Caco-2 (cell line): ENCODE results near the gene LAMTOR4. TPM values are rescaled to one million over a fixed set of nuclear protein-coding genes. Genes with fewer than 3 reads are reported as not detected.

Experiments used
- BruUV-seq: library from RNA; stranded (reverse); fragments of 400-500 nt; replicated peaks from 2 replicates; lab custom pipeline; 2021; lab: Mats Ljungman, UMichigan
- CTCF ChIA-PET: fragments of 300-600 bp; sonication (Branson Sonifier 250); formaldehyde crosslinking; loops from one replicate; lab custom pipeline; 2022; ENCODE audit warnings: antibody characterized with exemption; lab: Charles Lee
- POLR2A ChIA-PET: fragments of 300-600 bp; sonication (Branson Sonifier 250); formaldehyde crosslinking; loops from one replicate; lab custom pipeline; 2022; ENCODE audit warnings: antibody characterized with exemption; lab: Charles Lee
- DNase-seq, 2 experiments: peaks; one replicate each; pipeline versions ENCODE4 v3.0.0 to v3.0.0-alpha.2; 2020 to 2022
- H3K27me3 ChIP-seq: replicated peaks from 2 replicates; pipeline ENCODE4 v1.6.0; 2011; ENCODE audit warnings: low read length; ENCODE audit not compliant: control insufficient read depth, insufficient read depth
- H3K36me3 ChIP-seq: 2 replicates; pipeline ENCODE4 v1.5.1; 2011; ENCODE audit warnings: low read length; ENCODE audit not compliant: control insufficient read depth, insufficient read depth
- H3K4me1 ChIP-seq: fragments of 250-450 bp; sonication (Bioruptor Pico); 2 replicates; pipeline ENCODE4 v1.5.1; 2020; ENCODE audit warnings: mild to moderate bottlenecking
- H3K4me3 ChIP-seq: 2 replicates; pipeline ENCODE4 v1.5.1; 2011; ENCODE audit warnings: low read depth, mild to moderate bottlenecking, control low read depth, low read length
- H3K9me3 ChIP-seq: fragments of 250-450 bp; sonication (Bioruptor Pico); 2 replicates; pipeline ENCODE4 v1.5.1; 2020; ENCODE audit warnings: mild to moderate bottlenecking, moderate library complexity
- H3K27ac Mint-ChIP-seq: one replicate; pipeline ENCODE4 v1.8.0; 2022; ENCODE audit warnings: mixed read lengths; ENCODE audit not compliant: unreplicated experiment
- H3K27me3 Mint-ChIP-seq: one replicate; pipeline ENCODE4 v1.8.0; 2022; ENCODE audit warnings: mixed read lengths; ENCODE audit not compliant: insufficient read depth, unreplicated experiment
- H3K36me3 Mint-ChIP-seq: one replicate; pipeline ENCODE4 v1.8.0; 2022; ENCODE audit warnings: mild to moderate bottlenecking, mixed read lengths; ENCODE audit not compliant: insufficient read depth, unreplicated experiment
- H3K4me1 Mint-ChIP-seq: one replicate; pipeline ENCODE4 v1.8.0; 2022; ENCODE audit warnings: low read depth, mixed read lengths; ENCODE audit not compliant: unreplicated experiment
- H3K4me3 Mint-ChIP-seq: one replicate; pipeline ENCODE4 v1.8.0; 2022; ENCODE audit warnings: mild to moderate bottlenecking, moderate library complexity, mixed read lengths; ENCODE audit not compliant: unreplicated experiment
- H3K9me3 Mint-ChIP-seq: one replicate; pipeline ENCODE4 v1.8.0; 2022; ENCODE audit warnings: mixed read lengths; ENCODE audit not compliant: unreplicated experiment
- intact Hi-C: fragments of 100-400 bp; cut with micrococcal nuclease; formaldehyde crosslinking; loops from one replicate; pipeline ENCODE4 v1.10.0; 2022; ENCODE audit not compliant: unreplicated experiment
- total RNA-seq: library from RNA; stranded (reverse); gene quantifications from 2 replicates; pipeline ENCODE4 v1.2.3, GENCODE V29; 2022
- TF ChIP-seq, protein P1 (sequence below), 2 experiments: fragments of 200-600 bp in 1 of 2; IDR thresholded peaks; 1 replicate in 1 of 2; 2 replicates in 1 of 2; pipeline versions ENCODE4 v1.5.1 to v1.8.0; 2011 to 2022; ENCODE audit warnings: antibody characterized with exemption in 1 of 2, control low read depth in 1 of 2, inconsistent platforms in 1 of 2, low read depth in 1 of 2, low read length in 1 of 2, mild to moderate bottlenecking in 1 of 2, moderate library complexity in 1 of 2; ENCODE audit not compliant: insufficient read depth in 1 of 2, severe bottlenecking in 1 of 2, unreplicated experiment in 1 of 2

The LAMTOR4 gene
- total RNA-seq, 1 experiment from 2014 or later = 107 TPM

DNA sequence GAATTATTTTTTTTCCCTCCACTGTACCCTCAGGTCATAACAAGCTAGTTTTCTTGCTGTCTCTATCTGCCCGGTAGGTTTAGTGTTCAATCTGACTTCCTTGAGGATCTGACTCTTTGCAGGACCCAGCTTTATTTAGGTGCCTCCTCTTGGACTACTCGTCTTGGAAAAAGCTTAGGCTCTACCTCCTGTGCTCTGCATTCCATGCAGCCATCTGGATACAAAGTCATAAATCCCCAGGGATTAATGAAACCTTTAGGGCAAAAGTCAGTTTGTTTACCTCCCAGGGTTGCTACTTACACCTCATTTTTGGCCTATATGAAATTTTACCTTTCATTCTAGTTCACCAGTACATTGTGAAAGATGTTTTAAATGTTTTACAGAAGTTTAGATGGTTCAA lies 37.0 kb downstream of the LAMTOR4 start:
- POLR2A ChIA-PET = no interaction called here
- CTCF ChIA-PET = interaction anchor here (0.7 to 0.9 kb wide), 2 partner anchors 17 to 51 kb away, joined by 3 to 4 read pairs; no protein-coding TSS in a partner anchor
- H3K4me3 Mint-ChIP-seq = no peak overlapping the region
- intact Hi-C loops = no loop called here
- Histone ChIP-seq H3K27me3 (no peaks in the 10 kb centered on the region), H3K4me3 (no peak overlapping the region), H3K4me1 (no peaks in the 10 kb centered on the region), H3K9me3 (no peaks in the 10 kb centered on the region), H3K36me3 (no peaks in the 10 kb centered on the region)
- no TSS peak for BruUV-seq
- no peaks in the 10 kb centered on the region for H3K9me3 Mint-ChIP-seq
- TF ChIP-seq, protein P1, sequence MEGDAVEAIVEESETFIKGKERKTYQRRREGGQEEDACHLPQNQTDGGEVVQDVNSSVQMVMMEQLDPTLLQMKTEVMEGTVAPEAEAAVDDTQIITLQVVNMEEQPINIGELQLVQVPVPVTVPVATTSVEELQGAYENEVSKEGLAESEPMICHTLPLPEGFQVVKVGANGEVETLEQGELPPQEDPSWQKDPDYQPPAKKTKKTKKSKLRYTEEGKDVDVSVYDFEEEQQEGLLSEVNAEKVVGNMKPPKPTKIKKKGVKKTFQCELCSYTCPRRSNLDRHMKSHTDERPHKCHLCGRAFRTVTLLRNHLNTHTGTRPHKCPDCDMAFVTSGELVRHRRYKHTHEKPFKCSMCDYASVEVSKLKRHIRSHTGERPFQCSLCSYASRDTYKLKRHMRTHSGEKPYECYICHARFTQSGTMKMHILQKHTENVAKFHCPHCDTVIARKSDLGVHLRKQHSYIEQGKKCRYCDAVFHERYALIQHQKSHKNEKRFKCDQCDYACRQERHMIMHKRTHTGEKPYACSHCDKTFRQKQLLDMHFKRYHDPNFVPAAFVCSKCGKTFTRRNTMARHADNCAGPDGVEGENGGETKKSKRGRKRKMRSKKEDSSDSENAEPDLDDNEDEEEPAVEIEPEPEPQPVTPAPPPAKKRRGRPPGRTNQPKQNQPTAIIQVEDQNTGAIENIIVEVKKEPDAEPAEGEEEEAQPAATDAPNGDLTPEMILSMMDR (IDR thresholded peaks at IDR 0.05; ENCODE audit: insufficient read depth in 1 of 2, low read depth in 1 of 2, low read length in 1 of 2, severe bottlenecking in 1 of 2, unreplicated experiment in 1 of 2) = no peak
- H3K4me1 Mint-ChIP-seq = peaks cover 21% of the 10 kb centered on the region
- DNase-seq = no peak
- no peaks in the 10 kb centered on the region for H3K27me3 Mint-ChIP-seq
- H3K36me3 Mint-ChIP-seq = peaks cover 4% of the 10 kb centered on the region
- H3K27ac Mint-ChIP-seq = no peak overlapping the region

GRCh38 chr7:100189061-100189460 lies 40.3 kb downstream of the LAMTOR4 start:
- intact Hi-C loops = no loop called here
- H3K4me1 Mint-ChIP-seq = peaks cover 21% of the 10 kb centered on the region
- no TSS peak for BruUV-seq
- H3K27me3 Mint-ChIP-seq = no peaks in the 10 kb centered on the region
- H3K4me1 ChIP-seq = no peaks in the 10 kb centered on the region
- ChIA-PET CTCF (interaction anchor here (0.5 to 1.4 kb wide), 8 partner anchors 11 to 351 kb away, joined by 3 to 5 read pairs (median 4); partner anchors contain the start of genes GAL3ST4 and STAG3), POLR2A (no interaction called here)
- H3K4me3 ChIP-seq = no peak overlapping the region
- H3K36me3 ChIP-seq = no peaks in the 10 kb centered on the region
- no peak overlapping the region for H3K4me3 Mint-ChIP-seq
- no peak overlapping the region for H3K27ac Mint-ChIP-seq
- H3K36me3 Mint-ChIP-seq = peaks cover 7% of the 10 kb centered on the region
- no peaks in the 10 kb centered on the region for H3K9me3 ChIP-seq
- no peaks in the 10 kb centered on the region for H3K27me3 ChIP-seq
- H3K9me3 Mint-ChIP-seq = no peaks in the 10 kb centered on the region
- no peak for DNase-seq
- TF ChIP-seq, protein P1 (IDR thresholded peaks at IDR 0.05; ENCODE audit: insufficient read depth in 1 of 2, low read depth in 1 of 2, low read length in 1 of 2, severe bottlenecking in 1 of 2, unreplicated experiment in 1 of 2) = no peak

DNA sequence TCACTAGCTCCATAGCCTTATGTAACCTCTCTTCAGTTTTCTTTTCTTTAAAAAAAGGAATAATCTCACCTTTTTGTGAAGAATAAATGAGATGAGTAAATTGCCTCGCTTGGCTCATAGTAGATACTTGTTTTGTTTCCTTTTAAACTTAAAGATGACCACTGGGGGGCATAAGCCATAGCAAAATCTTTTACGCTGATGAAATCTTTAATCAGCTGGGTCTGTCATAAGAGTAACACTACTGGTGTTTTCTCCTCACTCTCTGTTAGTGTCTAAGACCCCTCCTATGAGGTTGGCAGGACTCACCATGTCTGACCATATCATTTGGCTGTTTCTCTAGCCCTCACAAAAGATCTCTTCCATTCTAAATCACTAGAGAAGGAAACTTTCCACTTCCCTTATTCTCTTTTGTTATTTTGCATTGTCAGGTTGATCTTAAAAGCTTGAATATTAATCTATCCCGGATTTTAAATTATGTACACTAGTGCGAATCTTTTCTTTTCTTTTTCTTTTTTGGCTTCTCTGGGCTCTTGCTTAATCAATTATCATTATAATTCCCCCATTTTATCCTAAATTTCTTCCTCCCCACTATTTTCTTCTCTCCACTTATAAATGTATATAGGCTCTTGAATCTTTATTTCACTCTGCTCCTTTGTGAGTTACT lies 41.5 kb downstream of the LAMTOR4 start:
- no TSS peak for BruUV-seq

More for the DNA sequence above, 41.5 kb downstream of the LAMTOR4 start:
- no peak overlapping the region for H3K4me3 Mint-ChIP-seq
- DNase-seq = peak in 1 of 2 experiments; percentile 49
- intact Hi-C loops = loop anchor here (1.0 kb wide), 1 partner anchor 10 kb away; no protein-coding TSS in a partner anchor
- H3K4me1 ChIP-seq = no peaks in the 10 kb centered on the region
- peaks cover 21% of the 10 kb centered on the region for H3K4me1 Mint-ChIP-seq
- TF ChIP-seq, protein P1 (IDR thresholded peaks at IDR 0.05; ENCODE audit: insufficient read depth in 1 of 2, low read depth in 1 of 2, low read length in 1 of 2, severe bottlenecking in 1 of 2, unreplicated experiment in 1 of 2) = peak; percentile 31 to 52
- CTCF ChIA-PET = interaction anchor here (0.5 to 0.9 kb wide), 5 partner anchors 10 to 217 kb away, joined by 3 to 8 read pairs (median 3); partner anchors contain the start of gene LAMTOR4
- H3K36me3 Mint-ChIP-seq = peaks cover 9% of the 10 kb centered on the region
- no peaks in the 10 kb centered on the region for H3K36me3 ChIP-seq
- H3K4me3 ChIP-seq = no peak overlapping the region
- peak overlapping the region; percentile 3 for H3K27ac Mint-ChIP-seq
- H3K9me3 Mint-ChIP-seq = no peaks in the 10 kb centered on the region
- no peaks in the 10 kb centered on the region for H3K9me3 ChIP-seq
- H3K27me3 Mint-ChIP-seq = no peaks in the 10 kb centered on the region
- POLR2A ChIA-PET = interaction anchor here (0.6 kb wide), 1 partner anchor 41 kb away, joined by 3 read pairs; the partner anchor contains the start of gene LAMTOR4
- no peaks in the 10 kb centered on the region for H3K27me3 ChIP-seq
